AG09309 (cell line): ENCODE data around the gene LFNG.

ENCODE experiments used
- DNase-seq: peaks from one replicate; pipeline ENCODE4 v3.0.0-alpha.2; 2010; ENCODE audit warnings: low read depth
- H3K4me3 ChIP-seq: 2 replicates; pipeline ENCODE4 v1.5.1; 2011; ENCODE audit warnings: mild to moderate bottlenecking, low read depth, low read length, moderate library complexity; ENCODE audit not compliant: control insufficient read depth
- CTCF ChIP-seq: IDR thresholded peaks from 2 replicates; pipeline ENCODE4 v1.5.1; 2011; ENCODE audit warnings: mild to moderate bottlenecking, low read depth, low read length, inconsistent platforms; ENCODE audit not compliant: insufficient read depth, control insufficient read depth; ENCODE audit errors: missing control alignments

The LFNG gene

GRCh38 chr7:2539031-2539911 is 19.7 kb downstream of the LFNG start:
- TF ChIP-seq CTCF, result no peak
- no peak for DNase-seq
- no peak overlapping the region for H3K4me3 ChIP-seq

DNA sequence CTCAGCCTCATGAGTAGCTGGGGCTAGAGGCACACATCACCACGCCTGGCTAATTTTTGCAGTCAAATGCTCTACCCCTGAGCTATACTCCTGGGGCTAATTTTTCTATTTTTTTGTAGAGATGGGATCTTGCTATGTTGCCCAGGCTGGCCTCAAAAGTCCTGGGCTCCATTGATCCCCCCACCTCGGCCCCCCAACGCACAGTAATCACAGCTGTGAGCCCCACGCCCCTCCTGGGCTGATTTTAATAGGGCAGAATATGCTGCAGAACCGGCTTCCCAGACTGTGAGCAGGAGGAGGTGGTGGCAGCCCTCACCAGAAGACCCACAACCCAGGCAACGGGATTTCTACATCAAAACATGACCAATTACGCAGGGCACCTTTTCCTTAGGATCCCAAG is 20.6 kb downstream of the LFNG start:
- H3K4me3 ChIP-seq, result no peak overlapping the region
- TF ChIP-seq CTCF, result no peak
- DNase-seq, result no peak

DNA sequence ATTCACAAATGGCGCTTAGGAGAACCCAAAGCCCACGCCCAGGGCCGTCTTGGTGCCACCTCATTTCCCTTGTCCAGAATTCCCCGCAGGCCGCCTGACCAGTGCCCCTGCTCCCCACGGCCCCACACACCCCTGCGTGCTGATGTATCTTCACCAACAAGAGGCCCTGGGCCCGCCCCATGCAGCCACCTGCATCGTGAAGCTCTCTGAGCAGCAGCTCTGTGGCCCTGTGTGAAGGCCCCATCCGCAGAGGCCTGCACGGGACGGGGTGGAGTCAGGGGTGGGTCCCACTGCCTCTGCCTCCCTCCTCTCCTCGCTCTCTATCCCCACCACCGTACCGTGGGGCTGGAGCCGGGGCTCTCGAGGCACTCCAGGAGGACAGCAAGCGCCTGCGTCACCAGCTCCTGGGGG is 21.1 kb downstream of the LFNG start:
- H3K4me3 ChIP-seq, result no peak overlapping the region
- DNase-seq, result no peak
- TF ChIP-seq CTCF, result no peak

DNA sequence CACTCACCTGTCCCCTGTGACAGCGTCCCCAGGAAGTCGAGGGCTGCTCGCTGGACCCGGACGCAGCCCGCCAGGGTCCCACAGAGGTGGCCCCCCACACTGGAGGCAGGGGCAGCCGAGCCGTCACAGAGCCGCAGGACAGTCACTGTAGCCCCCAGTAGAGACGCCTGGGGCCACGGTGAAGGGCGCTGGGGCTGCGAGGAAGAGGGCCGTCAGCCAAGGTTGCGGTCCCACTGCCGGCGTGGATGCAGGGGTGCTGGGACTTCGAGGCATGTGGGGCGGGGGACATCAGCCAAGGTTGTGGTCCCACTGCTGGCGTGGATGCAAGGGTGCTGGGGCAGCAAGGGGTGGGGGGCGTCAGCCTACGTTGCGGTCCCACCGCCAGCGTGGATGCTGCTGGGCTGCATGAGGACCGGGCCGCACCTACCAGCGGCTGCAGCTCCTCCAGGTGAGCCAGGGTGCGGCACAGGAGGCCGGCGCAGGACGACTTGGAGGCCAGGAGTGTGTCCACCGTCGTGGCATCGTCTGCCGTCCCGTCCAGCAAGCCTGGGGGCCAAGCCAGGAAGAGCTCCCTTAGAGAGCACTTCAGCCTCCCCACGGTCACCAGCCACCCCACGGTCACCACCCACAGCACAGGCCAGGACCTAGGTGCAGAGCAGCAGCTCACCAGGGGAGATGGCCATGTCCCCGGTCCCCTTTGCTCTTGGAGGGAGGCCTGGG is 21.9 kb downstream of the LFNG start:
- no peak overlapping the region for H3K4me3 ChIP-seq
- TF ChIP-seq CTCF, result no peak
- no peak for DNase-seq

DNA sequence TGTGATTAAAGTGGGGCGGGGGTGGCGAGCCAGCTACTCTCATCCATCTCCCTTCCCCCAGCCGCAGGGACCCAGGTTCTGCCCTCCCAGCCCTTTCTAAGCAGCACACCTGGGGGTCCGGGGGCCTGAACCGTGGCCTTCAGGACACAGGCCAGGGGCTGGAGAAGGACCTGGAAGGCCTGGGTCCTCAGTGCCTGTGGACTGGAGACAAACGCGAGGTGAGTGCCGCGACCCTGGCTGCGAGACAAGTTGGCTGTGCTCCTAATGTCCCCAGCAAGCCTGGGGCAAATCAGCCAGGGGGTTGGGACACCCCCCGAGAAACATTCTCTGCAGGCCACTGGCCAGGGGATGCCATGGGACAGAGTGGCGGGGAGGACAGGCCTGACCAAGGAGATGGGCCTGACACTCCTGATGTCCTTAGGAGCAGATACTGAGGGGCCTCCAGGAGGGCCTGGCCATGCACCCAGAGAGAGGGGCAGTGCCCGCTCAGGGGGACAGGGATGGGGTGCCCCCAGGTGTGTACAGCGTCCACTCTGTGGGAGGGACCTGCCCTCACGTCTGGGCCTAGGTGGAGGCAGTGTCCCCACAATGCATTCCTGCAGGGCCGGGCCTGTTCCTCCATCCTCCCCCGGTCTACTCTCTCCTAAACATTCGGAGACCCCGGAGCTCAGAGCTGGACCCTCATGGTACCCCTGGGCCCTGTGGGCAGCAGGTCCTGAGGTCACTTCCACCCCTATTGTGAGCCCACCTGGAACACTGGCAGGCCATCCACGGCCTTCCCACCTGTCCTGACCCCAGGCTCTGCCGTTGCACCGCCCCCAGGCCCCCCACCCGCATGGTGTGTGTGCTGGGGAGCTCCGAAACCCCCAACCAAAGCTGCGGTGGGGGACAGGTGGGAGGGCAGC is 22.7 kb downstream of the LFNG start:
- H3K4me3 ChIP-seq, result no peak overlapping the region
- TF ChIP-seq CTCF, result no peak
- no peak for DNase-seq
